Activated CD4-positive, CD25-positive, alpha-beta regulatory T cell treated with anti-CD3 and anti-CD28 coated beads, Interleukin-2, amount 50 U/mL, for 16 hours (primary cell): ENCODE measurements around the gene ITIH4.

Source experiments
- DNase-seq: peaks from one replicate; pipeline ENCODE4 v3.0.0-alpha.2; 2020; ENCODE audit warnings: low read depth, low spot score

Gene ITIH4

DNA sequence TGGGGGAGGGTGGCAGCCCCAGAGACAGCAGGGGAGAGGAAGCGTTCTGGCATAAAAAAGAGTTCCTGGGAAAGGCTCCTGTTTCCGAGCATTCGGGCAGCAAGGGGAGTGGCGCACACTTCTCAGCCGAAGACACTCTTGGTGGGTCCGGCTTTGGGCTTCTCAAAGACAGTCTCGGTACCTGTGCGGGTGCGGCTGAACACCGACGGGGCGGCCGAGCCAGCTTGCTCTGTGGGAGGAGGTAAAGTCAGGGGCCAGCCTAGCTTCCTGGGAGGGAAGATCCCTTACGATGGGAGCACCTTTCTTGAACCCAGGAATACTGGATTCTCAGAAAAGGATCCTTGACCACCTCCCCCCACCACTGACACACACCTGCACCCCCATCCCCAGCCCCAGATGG, 2.7 kb upstream of the ITIH4 start:
- DNase-seq, result no peak

DNA sequence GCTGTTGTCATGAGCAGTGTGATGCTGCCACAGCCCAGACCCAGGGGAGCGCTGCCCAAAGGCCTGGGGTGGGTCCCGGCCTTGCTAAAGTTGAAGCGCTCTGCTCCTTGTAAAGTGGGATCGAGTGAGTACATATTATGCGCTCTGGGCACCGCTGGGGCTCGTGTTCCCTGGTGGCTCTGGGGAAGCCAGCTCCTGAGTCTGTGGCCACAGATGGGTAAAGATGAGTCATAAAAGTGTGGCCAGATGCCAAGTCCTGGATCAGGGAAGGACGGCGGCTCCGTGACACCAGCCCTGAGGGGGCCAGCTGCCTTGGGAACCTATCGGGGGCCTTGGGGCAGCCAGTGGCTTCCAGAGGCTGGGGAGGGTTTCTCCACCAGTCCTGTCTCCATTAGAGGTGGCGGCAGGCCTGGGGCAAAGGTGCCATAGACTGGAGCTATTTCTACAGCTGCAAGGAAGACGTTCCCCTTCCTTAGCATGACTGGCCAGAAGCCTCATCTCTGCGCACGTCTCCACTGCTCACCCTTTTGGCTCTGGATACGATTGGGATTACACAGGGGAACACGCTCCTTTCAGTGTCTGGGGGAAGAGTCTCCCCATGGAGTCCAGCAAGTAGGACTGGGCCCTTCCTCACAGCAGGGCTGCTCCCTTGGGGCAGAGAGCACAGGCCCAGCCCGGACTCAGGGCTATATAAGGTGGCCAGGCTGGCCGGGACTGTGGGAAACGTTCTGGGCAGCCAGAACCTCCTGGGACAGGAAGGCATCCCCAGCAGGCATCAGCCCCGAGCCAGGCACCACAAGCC, 1.2 kb upstream of the ITIH4 start:
- DNase-seq, result no peak

- no peak for DNase-seq
These were observed 487 bp downstream of the ITIH4 start for GRCh38 chr3:52829906-52830463.

- no peak for DNase-seq
These were observed 990 bp downstream of the ITIH4 start for GRCh38 chr3:52829482-52829881.

DNA sequence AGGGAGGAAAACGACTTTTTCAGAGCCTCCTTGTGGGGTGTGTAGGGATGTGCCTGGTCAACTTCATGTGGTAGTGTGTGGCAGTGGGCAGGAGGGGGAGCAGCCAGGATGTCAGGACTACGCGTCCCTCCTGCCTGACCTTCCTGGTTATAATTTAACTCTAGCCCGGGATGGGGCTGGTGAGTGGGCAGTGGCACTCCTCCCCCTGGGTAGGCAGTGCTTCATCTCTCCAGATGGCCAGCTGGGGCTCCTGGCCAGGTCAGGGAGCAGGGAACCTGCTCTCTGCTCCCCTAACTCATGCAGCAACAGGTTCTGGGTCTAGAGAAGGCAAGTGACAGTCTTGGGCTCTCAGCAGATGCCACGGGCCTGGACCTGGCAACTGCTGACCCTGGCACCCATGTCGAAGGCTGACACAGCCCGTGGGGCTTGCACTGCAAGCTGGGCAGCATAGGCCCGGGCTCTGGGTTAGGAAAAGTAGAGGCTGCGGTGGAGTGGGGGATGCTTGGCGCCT, 2.6 kb downstream of the ITIH4 start:
- DNase-seq, result no peak

- DNase-seq, result no peak
These were observed 3.0 kb downstream of the ITIH4 start for GRCh38 chr3:52827441-52827840.

DNA sequence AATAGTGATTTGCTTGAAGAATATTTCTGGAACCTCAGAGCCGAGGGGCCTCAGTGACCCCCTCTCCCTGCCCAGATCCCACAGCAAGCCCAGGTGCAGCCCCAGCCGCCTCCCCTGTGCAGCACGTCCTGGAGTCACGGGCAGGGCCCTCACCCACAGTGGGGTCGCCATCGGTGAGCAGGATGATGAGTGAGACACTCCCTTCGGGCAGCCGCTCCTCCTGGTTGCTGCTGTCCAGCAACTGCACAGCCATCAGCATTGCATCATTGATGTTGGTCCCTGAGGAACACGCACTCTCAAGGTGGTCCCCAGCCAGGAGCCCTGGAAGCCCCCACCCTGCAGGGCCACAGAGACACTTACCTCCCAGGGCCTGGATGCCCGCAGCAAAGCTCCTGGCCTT, 6.4 kb downstream of the ITIH4 start:
- no peak for DNase-seq

DNA sequence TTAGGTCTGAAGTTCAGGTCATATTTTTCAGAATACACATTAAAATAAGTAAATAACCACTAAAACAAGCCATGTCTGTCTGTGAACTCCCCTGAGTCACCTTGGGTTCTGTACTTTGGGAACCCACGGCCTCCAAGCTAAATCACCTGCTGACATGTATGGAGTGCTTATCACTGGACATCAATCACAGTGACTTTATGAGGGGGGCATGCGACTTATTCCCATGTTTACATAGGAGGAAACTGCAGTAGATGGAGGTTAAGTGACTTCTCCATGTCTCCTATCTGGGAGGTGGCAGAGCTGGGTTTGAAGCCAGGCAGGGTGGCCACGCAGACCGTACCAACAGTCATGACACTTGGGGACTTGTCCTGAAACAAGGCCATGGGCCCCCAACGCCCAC, 8.1 kb downstream of the ITIH4 start:
- no peak for DNase-seq

GRCh38 chr3:52820736-52821135, 9.7 kb downstream of the ITIH4 start:
- DNase-seq, result no peak

DNA sequence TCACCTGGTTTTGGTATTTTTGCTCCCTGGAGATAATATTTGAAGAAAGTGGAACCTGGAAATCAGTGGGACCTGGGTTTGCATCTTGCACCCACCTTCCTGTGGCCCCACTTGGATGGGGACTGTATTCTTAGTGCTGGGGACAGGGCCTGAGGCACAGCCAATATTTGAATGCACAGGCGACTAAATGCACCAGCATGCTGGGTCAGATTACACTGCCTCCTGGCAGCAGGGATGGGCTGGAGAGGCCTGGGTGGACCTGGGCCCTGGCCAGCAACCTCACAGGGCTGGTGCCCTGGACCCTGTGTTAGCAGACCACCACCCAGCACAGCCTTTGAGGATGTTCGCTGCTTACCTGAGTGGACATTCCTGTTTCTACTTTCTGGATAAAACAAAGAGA, 10.5 kb downstream of the ITIH4 start:
- no peak for DNase-seq

- no peak for DNase-seq
These were observed 12.6 kb downstream of the ITIH4 start for GRCh38 chr3:52817860-52818259.

GRCh38 chr3:52817221-52817620, 13.3 kb downstream of the ITIH4 start:
- DNase-seq, result no peak

DNA sequence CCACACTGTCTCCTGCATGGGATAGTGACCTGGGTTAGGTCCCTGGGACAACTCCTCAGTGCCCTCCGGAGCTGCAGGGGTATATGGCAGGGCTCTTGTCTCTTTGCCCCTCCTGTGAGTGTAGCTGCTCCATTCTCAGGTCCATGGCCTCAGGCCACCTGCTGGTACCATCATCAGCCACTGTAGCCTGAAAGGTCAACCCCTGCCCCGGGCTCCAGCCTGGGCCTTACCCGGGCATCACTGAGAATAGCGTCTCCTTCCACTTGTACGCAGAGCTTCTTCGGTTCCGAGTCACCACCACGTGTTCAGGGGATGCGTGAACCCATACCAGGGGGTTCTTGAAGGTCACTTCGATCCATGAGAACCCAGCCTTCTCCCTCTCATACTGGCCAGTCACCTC, 13.8 kb downstream of the ITIH4 start:
- no peak for DNase-seq

GRCh38 chr3:52816199-52816598, 14.3 kb downstream of the ITIH4 start:
- no peak for DNase-seq

DNA sequence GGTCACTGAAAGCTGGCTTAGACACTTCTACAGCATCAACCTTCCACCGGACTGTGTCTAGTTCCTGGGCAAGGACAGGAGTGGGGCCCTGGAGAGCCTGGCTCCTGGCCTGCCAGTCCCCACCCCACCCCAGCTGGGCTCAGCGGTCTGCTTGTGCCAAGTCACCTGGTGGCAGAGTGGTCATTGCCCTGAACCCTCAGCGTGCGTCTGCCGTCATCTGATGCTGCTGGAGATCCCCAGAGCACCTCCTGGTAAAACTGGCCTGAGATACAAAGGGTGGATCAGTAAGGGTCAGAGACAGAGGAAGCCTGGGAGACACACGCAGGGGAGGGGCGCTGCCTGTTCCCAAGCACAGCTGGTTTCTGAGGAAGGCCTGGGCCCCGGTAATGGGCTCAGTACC, 16.7 kb downstream of the ITIH4 start:
- DNase-seq, result no peak

DNA sequence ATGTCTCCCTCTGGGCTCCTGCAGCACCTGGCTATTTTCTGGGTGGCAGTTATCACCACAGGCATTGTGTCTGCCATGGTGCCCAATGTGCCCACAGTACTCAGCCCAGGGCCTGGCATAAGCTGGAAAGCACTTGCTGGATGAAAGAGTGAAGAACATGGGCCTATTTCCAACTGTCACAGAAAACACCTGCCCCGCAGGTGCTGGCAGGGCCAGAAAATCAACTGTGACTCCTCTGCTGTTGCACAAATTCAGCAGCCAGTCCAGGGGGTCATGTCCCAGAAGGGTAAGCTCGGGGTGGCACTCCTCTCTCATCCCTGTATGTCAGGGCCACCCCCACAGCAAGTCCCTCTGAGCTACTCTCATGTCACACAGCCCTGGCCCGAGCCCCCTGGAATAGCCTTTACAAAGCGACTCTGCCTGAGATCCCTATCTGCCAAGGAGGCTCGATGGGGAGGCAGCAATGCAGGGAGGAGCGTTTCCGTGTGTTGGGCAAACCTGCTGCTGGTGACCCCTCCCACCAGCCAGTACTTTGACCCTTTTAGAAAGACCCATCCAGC, 18.9 kb downstream of the ITIH4 start:
- DNase-seq, result no peak

- no peak for DNase-seq
These were observed 19.5 kb downstream of the ITIH4 start for GRCh38 chr3:52810923-52811322.

- no peak for DNase-seq
These were observed 20.7 kb downstream of the ITIH4 start for GRCh38 chr3:52809662-52810377.

GRCh38 chr3:52809149-52809548, 21.3 kb downstream of the ITIH4 start:
- no peak for DNase-seq

DNA sequence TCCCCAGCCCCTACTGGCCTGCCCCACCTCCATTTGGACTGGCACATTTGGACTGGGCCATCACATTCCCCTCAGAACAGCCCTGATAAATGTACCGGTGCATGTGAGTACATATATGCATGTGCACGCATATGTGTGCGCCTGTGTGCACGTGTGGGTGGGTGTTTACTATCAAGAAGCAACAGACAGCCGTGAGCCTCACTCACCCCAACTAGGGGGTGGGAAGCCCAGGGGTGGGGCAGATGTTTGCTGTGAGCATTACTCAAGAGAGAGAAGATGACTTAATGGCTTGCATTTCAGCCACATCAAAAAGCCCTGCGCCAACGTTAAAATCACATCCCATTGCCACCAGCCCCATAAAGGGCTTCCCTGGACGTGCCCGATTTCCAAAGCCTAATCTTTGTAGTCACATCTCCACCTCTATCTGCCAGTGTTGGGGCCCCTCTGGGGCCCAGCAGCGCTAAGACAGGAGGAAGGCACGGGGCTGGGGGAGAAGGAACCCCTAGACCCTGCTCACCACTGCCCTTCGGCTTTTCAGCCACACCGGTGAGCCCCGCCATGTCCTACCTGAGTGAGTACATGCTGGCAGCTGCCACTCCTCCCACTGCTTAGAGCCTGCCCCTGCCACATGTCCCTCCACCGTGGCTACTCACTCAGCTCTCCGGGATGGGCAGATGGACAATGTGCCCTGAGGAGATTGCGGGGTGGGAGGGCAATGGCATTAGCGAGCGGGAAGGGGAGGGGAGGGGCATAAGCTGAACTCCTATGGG, 25.0 kb downstream of the ITIH4 start:
- no peak for DNase-seq

DNA sequence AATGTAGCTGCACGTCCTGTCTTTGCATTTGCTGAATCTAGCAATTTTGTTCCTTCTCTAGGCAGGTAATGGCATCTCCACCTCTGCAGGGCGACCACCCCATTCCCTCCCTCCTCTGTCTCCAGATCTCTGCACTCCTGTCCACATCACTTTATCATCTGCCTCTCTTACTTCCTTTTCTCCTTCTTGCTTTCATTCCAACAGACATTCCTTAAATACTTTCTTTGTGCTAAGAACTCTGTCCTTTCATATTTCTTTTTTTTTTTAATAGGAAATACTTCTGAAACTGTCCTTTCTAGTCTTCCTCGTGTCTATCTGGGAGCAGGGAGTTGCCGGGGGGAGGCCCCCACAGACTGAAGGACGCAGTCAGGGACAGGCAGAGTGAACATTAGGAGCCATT, 28.6 kb downstream of the ITIH4 start:
- no peak for DNase-seq

DNA sequence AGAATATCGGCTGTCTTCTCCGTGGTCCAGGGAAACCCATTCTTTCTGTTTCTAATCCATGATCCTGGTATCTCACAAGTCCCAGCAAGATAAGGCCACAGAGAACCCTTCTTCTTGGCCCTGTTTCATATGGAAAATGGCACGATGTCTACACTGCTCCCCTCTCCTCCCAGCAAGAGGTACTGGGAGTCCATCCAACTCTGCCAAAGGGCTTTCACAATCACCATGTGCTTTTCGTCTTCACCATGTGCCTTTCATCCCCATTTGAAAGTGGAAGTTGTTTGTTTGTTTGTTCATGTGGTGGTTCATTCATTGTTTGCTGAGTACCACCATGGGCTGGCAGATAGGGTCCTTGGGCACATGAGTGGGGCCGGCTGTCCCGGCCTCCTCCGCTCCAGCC, 30.4 kb downstream of the ITIH4 start:
- DNase-seq, result no peak
